ENCODE data around the gene ZNF346.

ZNF346 gene

GRCh38 chr5:177022386-177023302 lies at the start of gene ZNF346 (continued):
- TF ChIP-seq TSHZ1 (tag by site-specific recombination; IDR thresholded peaks at IDR 0.05; ENCODE audit: borderline replicate concordance) (no peak), ZNF701 (tag by site-specific recombination; IDR thresholded peaks at IDR 0.05) (no peak), ZNF544 (tag by site-specific recombination; IDR thresholded peaks at IDR 0.05) (no peak), ZNF335 (tag by site-specific recombination; conservative IDR thresholded peaks at IDR 0.05) (peak; percentile 85), ZNF600 (tag by site-specific recombination; IDR thresholded peaks at IDR 0.05) (no peak), ZXDB (tag by site-specific recombination; IDR thresholded peaks at IDR 0.05) (peak; percentile 68), ZSCAN5A (tag by site-specific recombination; IDR thresholded peaks at IDR 0.05) (0 out of 2 replicates have a peak, but pooled peaks have one; percentile 81), RBAK (tag by site-specific recombination; IDR thresholded peaks at IDR 0.05) (no peak), ZNF148 (tag by site-specific recombination; IDR thresholded peaks at IDR 0.05; ENCODE audit: borderline replicate concordance) (no peak), ZNF350 (tag by site-specific recombination; IDR thresholded peaks at IDR 0.05) (no peak), ZFP3 (tag by site-specific recombination; IDR thresholded peaks at IDR 0.05; ENCODE audit: low read depth) (no peak), PRDM1 (tag by site-specific recombination; IDR thresholded peaks at IDR 0.05) (no peak), ZNF747 (tag by site-specific recombination; IDR thresholded peaks at IDR 0.05) (no peak), ZNF114 (tag by site-specific recombination; IDR thresholded peaks at IDR 0.05) (no peak), ZNF449 (tag by site-specific recombination; IDR thresholded peaks at IDR 0.05) (no peak), ZSCAN4 (tag by site-specific recombination; IDR thresholded peaks at IDR 0.05) (peak; percentile 40; the same call in 1 of the 2 replicates), ZNF366 (tag by site-specific recombination; conservative IDR thresholded peaks at IDR 0.05) (no peak), HOXC10 (CRISPR knock-in tag; IDR thresholded peaks at IDR 0.05) (no peak), ZNF24 (tag by site-specific recombination; IDR thresholded peaks at IDR 0.05) (no peak), ZNF621 (tag by site-specific recombination; IDR thresholded peaks at IDR 0.05) (no peak), ZNF211 (tag by site-specific recombination; IDR thresholded peaks at IDR 0.05; ENCODE audit: low read depth) (no peak), ZNF837 (tag by site-specific recombination; IDR thresholded peaks at IDR 0.05) (no peak), ZNF48 (tag by site-specific recombination; IDR thresholded peaks at IDR 0.05) (no peak), ZNF121 (tag by site-specific recombination; IDR thresholded peaks at IDR 0.05) (no peak), ZBTB7A (tag by site-specific recombination; IDR thresholded peaks at IDR 0.05; ENCODE audit: low read depth) (peak; percentile 85; the same call in 1 of the 2 replicates), ZEB2 (tag by site-specific recombination; IDR thresholded peaks at IDR 0.05) (peak; percentile 85), MEIS1 (CRISPR knock-in tag; IDR thresholded peaks at IDR 0.05; ENCODE audit: borderline replicate concordance) (no peak; the same call in 1 of the 2 replicates), ZNF138 (tag by site-specific recombination; IDR thresholded peaks at IDR 0.05; ENCODE audit: borderline replicate concordance) (no peak), ZNF169 (tag by site-specific recombination; IDR thresholded peaks at IDR 0.05) (no peak)

Measured in HEK293 (cell line).